Muscle layer of colon (tissue), 2 donors: ENCODE measurements around the gene COL8A2.

Experiments used
- H3K27ac ChIP-seq: one replicate; pipeline ENCODE4 v1.7.0; 2013; ENCODE audit warnings: low read depth, mild to moderate bottlenecking, low read length, moderate library complexity
- H3K27me3 ChIP-seq, 2 donors: one replicate each; pipeline ENCODE4 v1.7.0; 2013; ENCODE audit warnings: low read length in 2 of 2, mild to moderate bottlenecking in 2 of 2; ENCODE audit not compliant: insufficient read depth in 2 of 2, control insufficient read depth in 1 of 2
- H3K36me3 ChIP-seq: one replicate; pipeline ENCODE4 v1.7.0; 2013; ENCODE audit warnings: mild to moderate bottlenecking, low read length; ENCODE audit not compliant: insufficient read depth
- H3K4me1 ChIP-seq: one replicate; pipeline ENCODE4 v1.7.0; 2013; ENCODE audit warnings: mild to moderate bottlenecking, low read length; ENCODE audit not compliant: insufficient read depth
- H3K4me3 ChIP-seq, 2 donors: one replicate each; pipeline ENCODE4 v1.7.0; 2013; ENCODE audit warnings: low read length in 2 of 2, low read depth in 1 of 2, mild to moderate bottlenecking in 1 of 2, moderate library complexity in 1 of 2
- H3K9ac ChIP-seq: one replicate; pipeline ENCODE4 v1.7.0; 2013; ENCODE audit warnings: low read length
- H3K9me3 ChIP-seq: one replicate; pipeline ENCODE4 v1.7.0; 2013; ENCODE audit warnings: mild to moderate bottlenecking, low read length
- donor health status: abdominal sarcoma.
- donor health status: Adenocarcinoma of cecum.

Gene COL8A2

DNA sequence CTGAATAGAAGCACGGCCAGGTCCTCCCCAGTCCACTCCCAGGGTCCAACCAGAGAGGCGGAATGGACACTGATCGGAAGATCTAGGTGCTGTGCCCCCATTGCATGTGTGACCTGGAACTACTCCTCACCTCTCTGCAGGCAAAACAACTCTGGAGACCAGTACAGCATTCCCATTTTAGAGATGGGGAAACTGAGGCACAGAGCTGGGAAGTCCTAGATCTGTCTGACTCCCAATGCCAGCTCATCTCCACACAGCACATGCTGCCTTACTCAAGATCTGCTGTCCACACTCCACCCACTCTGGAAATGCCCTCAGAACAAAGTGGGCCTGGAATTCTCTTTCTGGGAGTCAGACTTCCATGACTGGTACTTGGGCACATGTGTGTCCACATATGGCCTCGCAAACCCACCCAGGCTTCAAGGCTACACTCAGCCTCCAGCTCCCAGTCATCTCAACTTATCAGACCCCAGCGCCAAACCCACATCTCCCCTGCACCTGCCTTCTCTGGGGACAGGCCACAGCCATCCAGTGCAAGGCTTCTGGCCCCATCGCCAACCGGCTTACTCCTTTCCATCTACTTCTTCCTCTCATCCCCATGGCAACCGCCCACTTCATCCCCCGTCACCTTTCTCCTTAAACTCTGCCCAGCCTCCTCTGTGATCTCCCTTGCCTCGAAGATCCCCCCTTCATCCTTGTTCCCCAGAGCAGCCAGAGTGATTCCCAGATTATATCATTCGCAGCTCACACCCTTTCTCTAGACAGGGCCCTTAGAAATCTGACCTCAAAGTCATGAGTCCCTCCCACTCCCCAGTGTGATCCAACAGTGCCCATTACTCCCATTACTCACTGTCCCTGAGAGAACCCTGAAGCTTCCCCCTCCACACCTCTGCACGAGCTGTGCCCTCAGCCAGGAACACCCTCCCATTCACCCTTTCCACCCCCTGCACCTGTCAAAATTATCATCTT, 2.7 kb downstream of the COL8A2 start:
- no peak overlapping the region for H3K27ac ChIP-seq
- H3K9ac ChIP-seq, result no peak overlapping the region
- no peak overlapping the region for H3K4me3 ChIP-seq

DNA sequence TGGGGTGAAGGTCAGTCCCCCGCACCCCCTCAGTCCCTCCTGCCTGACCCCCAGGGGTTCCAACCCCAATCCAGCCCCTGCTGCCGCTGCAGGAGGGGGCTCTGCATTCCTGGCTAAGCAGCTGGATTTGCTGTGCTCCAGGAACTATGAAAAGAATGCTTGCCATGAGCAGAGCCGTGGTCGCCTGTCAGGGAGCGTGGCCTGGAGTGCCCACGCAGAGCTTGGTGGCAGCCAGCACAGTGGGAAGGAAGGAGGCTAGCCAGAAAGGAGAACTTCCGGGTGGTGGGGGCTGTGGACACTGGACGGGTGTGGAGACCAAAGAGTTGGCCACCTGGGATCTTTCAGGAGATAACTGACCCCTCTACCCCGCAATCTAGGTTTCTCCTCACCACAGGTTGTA, 5.6 kb downstream of the COL8A2 start:
- Histone ChIP-seq H3K4me3 (no peak overlapping the region), H3K9ac (no peak overlapping the region), H3K27ac (no peak overlapping the region), H3K9me3 (no peaks in the 10 kb centered on the region), H3K4me1 (peaks cover 14% of the 10 kb centered on the region), H3K27me3 (no peaks in the 10 kb centered on the region), H3K36me3 (no peaks in the 10 kb centered on the region)

More for the DNA sequence above, 2.7 kb downstream of the COL8A2 start:
- Histone ChIP-seq H3K27me3 (no peaks in the 10 kb centered on the region), H3K36me3 (no peaks in the 10 kb centered on the region), H3K4me1 (no peaks in the 10 kb centered on the region), H3K9me3 (no peaks in the 10 kb centered on the region)

DNA sequence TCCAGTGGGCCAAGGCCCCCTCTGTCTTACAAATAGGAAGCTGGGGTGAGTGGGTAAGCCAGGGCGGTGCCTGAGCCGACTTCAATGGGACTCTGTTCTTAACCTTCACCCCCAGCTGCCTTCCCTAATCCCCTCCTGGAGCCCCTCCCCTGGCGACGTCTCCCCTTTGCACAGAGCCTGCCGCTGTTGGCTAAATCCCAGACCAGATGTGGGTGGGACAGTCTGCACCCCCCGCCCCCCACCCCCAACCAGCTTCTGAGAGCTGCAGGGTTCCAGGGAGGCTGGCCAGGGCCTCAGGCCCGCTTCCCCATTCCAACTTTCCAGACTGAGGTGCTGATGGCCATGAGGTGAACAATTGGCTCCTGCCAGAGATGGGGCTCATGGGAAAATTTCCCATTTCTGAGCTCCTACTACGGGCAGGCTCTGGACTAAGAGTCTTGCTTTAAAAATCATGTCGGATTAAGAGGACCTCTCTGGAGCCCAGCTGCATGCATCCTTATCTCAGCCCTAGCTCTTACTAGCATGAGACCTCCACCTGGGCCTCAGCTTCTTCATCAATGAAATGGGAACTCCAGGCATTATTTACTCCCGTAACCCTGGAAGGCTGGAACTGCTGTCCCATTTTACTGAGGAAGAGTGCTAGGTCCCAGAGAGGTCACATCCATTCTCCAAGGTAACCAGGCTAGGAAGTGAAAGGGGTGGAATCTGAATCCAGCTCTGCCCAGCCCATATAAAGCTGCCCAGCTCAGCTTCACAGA, 6.4 kb downstream of the COL8A2 start:
- no peak overlapping the region for H3K4me3 ChIP-seq
- H3K27ac ChIP-seq, result no peak overlapping the region
- no peaks in the 10 kb centered on the region for H3K27me3 ChIP-seq
- no peaks in the 10 kb centered on the region for H3K36me3 ChIP-seq
- no peak overlapping the region for H3K9ac ChIP-seq
- peaks cover 14% of the 10 kb centered on the region for H3K4me1 ChIP-seq
- no peaks in the 10 kb centered on the region for H3K9me3 ChIP-seq

DNA sequence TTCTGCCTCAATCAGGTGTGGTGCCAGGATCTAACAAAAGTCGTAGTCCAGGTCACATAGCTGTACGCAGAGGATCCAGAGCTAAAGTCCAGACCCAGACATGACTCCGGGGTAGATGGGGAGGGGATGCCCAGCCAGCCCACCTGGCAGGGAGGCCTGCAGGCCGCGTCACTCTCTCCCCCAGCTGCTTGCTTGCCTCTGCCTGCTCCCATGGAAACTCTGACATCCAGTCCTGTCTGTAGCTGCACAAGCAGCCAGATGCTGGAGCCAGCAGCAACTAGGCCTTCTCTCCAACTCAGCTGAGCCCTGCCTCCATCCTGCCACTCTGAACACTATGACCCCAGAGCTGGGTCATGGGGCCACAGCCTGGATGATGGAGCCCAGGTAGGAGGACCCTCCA, 8.1 kb downstream of the COL8A2 start:
- Histone ChIP-seq H3K4me3 (no peak overlapping the region), H3K27ac (no peak overlapping the region), H3K27me3 (no peaks in the 10 kb centered on the region), H3K36me3 (no peaks in the 10 kb centered on the region), H3K9me3 (no peaks in the 10 kb centered on the region), H3K9ac (no peak overlapping the region), H3K4me1 (peaks cover 14% of the 10 kb centered on the region)

DNA sequence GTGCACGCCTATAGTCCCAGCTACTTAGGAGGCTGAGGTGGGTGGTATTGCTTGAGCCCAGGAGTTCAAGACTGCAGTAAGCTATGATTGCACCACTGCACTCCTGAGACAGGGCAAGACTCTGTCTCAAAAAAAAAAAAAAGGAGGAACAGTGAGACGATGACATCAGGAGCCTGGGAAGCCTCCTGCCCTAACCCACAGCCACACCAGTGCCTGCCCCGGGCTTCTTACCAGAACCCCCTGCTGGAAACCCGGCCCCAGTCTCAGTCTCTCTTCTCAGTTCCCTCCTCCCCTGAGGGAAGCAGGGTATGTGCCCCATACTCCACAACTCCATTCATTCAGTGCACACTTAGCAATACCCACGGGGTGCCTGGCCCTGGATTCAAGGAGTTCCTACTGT, 9.1 kb downstream of the COL8A2 start:
- no peaks in the 10 kb centered on the region for H3K9me3 ChIP-seq

DNA sequence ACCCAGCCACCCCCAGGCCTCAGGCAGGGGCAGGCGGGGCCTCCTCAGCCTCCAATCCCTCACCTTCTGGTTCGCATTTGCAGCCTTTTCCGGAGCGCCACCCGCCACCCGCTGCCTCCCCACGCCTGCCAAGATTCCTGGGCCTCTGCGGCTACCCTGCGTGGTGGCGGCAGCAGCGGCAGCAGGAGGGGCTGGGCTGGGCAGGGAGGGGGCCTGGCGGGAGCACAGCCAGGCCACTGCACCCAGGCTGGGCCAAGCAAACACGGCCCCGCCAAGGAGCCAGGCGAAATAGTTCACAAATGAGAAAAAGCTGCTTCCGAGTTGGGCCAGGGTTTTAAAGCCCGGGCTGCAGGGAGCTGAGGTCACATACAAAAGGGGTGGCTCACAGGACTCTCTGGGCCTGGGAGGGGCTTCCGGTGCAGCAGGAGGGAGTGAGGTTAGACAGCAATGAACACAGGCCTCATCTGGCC, 9.8 kb downstream of the COL8A2 start:
- Histone ChIP-seq H3K9ac (no peak overlapping the region), H3K4me3 (no peak overlapping the region), H3K36me3 (no peaks in the 10 kb centered on the region), H3K27me3 (no peaks in the 10 kb centered on the region), H3K27ac (peak overlapping the region; percentile 63), H3K9me3 (no peaks in the 10 kb centered on the region), H3K4me1 (peaks cover 14% of the 10 kb centered on the region)

More for the DNA sequence above, 9.1 kb downstream of the COL8A2 start:
- Histone ChIP-seq H3K27me3 (no peaks in the 10 kb centered on the region), H3K36me3 (no peaks in the 10 kb centered on the region), H3K9ac (no peak overlapping the region), H3K4me3 (no peak overlapping the region), H3K4me1 (peaks cover 14% of the 10 kb centered on the region), H3K27ac (no peak overlapping the region)

DNA sequence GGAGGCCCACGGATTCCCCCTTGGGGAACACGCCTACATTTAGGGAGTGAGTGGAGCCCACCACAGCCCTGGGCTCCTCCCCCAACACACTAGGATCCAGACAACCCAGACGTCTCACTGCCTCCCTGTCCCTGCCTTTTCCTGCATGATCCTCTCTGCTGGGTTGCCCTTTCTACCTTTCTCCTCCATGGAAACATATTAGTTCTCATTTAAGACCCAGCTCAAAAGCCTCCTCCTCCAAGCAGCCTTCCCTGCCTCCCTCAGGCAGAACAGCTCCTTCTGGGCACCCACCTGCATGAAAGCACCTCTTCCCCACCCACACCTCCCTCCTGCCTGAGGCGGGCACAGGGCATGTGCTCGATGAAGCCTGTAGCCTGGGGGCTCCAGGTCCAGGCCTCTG, 10.7 kb downstream of the COL8A2 start:
- Histone ChIP-seq H3K4me1 (peaks cover 14% of the 10 kb centered on the region), H3K4me3 (no peak overlapping the region), H3K27ac (no peak overlapping the region), H3K27me3 (no peaks in the 10 kb centered on the region), H3K36me3 (no peaks in the 10 kb centered on the region), H3K9me3 (no peaks in the 10 kb centered on the region), H3K9ac (no peak overlapping the region)

DNA sequence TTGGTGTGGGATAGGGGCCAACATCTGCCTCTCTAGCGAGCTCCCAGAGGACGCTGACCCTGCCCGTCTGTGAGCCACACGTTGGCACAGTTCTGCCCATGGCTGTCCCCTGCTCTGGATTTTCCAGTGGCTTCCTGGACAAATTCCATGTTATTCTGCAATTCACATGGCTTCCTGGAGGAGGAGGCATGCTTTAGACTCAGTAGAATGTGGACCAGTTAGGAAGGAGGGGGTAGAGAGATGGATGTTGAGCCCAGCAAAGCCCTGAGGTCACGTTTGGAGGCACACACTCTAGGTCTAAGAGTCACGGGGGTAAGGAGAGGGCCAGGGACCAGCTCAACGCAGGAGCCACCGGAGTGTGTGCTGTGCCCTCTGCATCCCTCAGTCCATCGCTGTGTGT, 12.2 kb downstream of the COL8A2 start:
- Histone ChIP-seq H3K9me3 (no peaks in the 10 kb centered on the region), H3K36me3 (no peaks in the 10 kb centered on the region), H3K4me3 (no peak overlapping the region), H3K9ac (no peak overlapping the region), H3K27me3 (no peaks in the 10 kb centered on the region), H3K27ac (no peak overlapping the region), H3K4me1 (peaks cover 14% of the 10 kb centered on the region)

- Histone ChIP-seq H3K36me3 (no peaks in the 10 kb centered on the region), H3K27me3 (no peaks in the 10 kb centered on the region), H3K9me3 (no peaks in the 10 kb centered on the region), H3K27ac (no peak overlapping the region), H3K4me1 (peaks cover 9% of the 10 kb centered on the region), H3K4me3 (no peak overlapping the region), H3K9ac (no peak overlapping the region)
Measured at GRCh38 chr1:36111151-36111550, 13.9 kb downstream of the COL8A2 start.

- H3K36me3 ChIP-seq, result no peaks in the 10 kb centered on the region
- H3K27me3 ChIP-seq, result no peaks in the 10 kb centered on the region
- H3K4me1 ChIP-seq, result no peaks in the 10 kb centered on the region
- no peaks in the 10 kb centered on the region for H3K9me3 ChIP-seq
- H3K27ac ChIP-seq, result no peak overlapping the region
- no peak overlapping the region for H3K9ac ChIP-seq
- H3K4me3 ChIP-seq, result no peak overlapping the region
Measured at GRCh38 chr1:36109041-36109679, 15.9 kb downstream of the COL8A2 start.

DNA sequence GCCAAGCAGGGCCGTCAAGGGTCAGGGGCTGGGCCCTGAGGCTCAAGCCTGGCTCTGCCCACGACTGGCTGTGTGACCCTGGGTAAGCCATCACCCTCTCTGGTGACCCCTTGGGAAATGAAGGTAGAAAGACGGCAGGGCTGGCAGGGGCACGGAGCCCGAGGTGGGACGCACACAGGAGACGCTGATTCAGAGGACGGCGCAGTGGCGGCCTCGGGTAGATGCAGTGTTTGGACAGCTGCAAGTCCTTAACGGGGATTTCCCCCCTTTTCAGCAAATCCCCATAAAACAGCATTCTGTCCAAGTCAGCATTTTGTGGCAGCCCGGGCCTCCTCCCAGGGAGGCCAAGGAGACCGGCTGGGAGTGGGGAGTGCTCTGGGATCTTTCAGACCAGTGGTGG, 16.7 kb downstream of the COL8A2 start:
- no peak overlapping the region for H3K4me3 ChIP-seq
- H3K27ac ChIP-seq, result no peak overlapping the region
- H3K27me3 ChIP-seq, result no peaks in the 10 kb centered on the region
- H3K9me3 ChIP-seq, result no peaks in the 10 kb centered on the region
- H3K36me3 ChIP-seq, result no peaks in the 10 kb centered on the region
- H3K9ac ChIP-seq, result no peak overlapping the region
- no peaks in the 10 kb centered on the region for H3K4me1 ChIP-seq
